H1 (cell line): Measurements from ENCODE around the gene TOM1.

ENCODE experiments used
- ATF3 ChIP-seq: IDR thresholded peaks from 2 replicates; pipeline ENCODE4 v1.6.1; 2011; ENCODE audit warnings: low read depth, mild to moderate bottlenecking, low read length; ENCODE audit not compliant: insufficient read depth
- CREB1 ChIP-seq: IDR thresholded peaks from 2 replicates; pipeline ENCODE4 v1.6.1; 2012; ENCODE audit warnings: inconsistent platforms
- CTCF ChIP-seq, 3 experiments: IDR thresholded peaks; 1 replicate in 2 of 3; 2 replicates in 1 of 3; pipeline versions ENCODE4 v1.5.1 to v1.6.1; 2011; ENCODE audit warnings: low read length in 3 of 3, mild to moderate bottlenecking in 3 of 3, inconsistent platforms in 2 of 3, low read depth in 1 of 3, moderate library complexity in 1 of 3; ENCODE audit not compliant: insufficient read depth in 1 of 3; ENCODE audit errors: control extremely low read depth in 1 of 3
- EZH2 ChIP-seq: fragments of 200-600 bp; sonication (generic); IDR thresholded peaks from 2 replicates; pipeline ENCODE4 v1.7.1; 2012; ENCODE audit warnings: low read depth, mild to moderate bottlenecking, moderate library complexity, low read length, inconsistent platforms; ENCODE audit not compliant: severe bottlenecking
- GTF2F1 ChIP-seq: IDR thresholded peaks from 2 replicates; pipeline ENCODE4 v1.6.1; 2012; ENCODE audit warnings: low read depth, low read length, improper control_type of control experiment, borderline replicate concordance
- NRF1 ChIP-seq: IDR thresholded peaks from 2 replicates; pipeline ENCODE4 v1.6.1; 2011; ENCODE audit warnings: mild to moderate bottlenecking, low read depth, low read length, improper control_type of control experiment
- POLR2A ChIP-seq, 2 experiments: IDR thresholded peaks; 1 replicate in 1 of 2; 2 replicates in 1 of 2; pipeline ENCODE4 v1.6.1; 2011; ENCODE audit warnings: low read depth in 2 of 2, low read length in 2 of 2, mild to moderate bottlenecking in 2 of 2; ENCODE audit errors: control extremely low read depth in 1 of 2
- POLR2AphosphoS5 ChIP-seq: IDR thresholded peaks from 2 replicates; pipeline ENCODE4 v1.6.1; 2011; ENCODE audit warnings: low read depth, low read length
- RFX5 ChIP-seq: IDR thresholded peaks from 2 replicates; pipeline ENCODE4 v1.6.1; 2011; ENCODE audit warnings: low read depth, low read length, improper control_type of control experiment, borderline replicate concordance
- SP2 ChIP-seq: IDR thresholded peaks from 2 replicates; pipeline ENCODE4 v1.6.1; 2012; ENCODE audit warnings: mild to moderate bottlenecking, low read length, inconsistent platforms

GRCh38 chr22:35352214-35353111 lies 52.8 kb downstream of the TOM1 start:
- no peak for TF ChIP-seq NRF1
- TF ChIP-seq GTF2F1, result no peak
- no peak for TF ChIP-seq SP2
- no peak for TF ChIP-seq ATF3
- no peak for TF ChIP-seq POLR2AphosphoS5
- no peak for TF ChIP-seq RFX5
- TF ChIP-seq CREB1, result no peak
- TF ChIP-seq CTCF (IDR thresholded peaks at IDR 0.05; ENCODE audit: control extremely low read depth in 1 of 3, insufficient read depth in 1 of 3, low read depth in 1 of 3, low read length in 3 of 3), result peak; percentile 55 to 71 (median 65)
- TF ChIP-seq EZH2, result no peak
- no peak for TF ChIP-seq POLR2A (IDR thresholded peaks at IDR 0.05; ENCODE audit: control extremely low read depth in 1 of 2, low read depth in 2 of 2, low read length in 2 of 2)
